B cell (primary cell): Measurements from ENCODE around the gene DHX35. TPM values are rescaled to one million over a fixed set of nuclear protein-coding genes. Genes with fewer than 3 reads are reported as not detected.

Experiments used
- ATAC-seq: fragments of 200-7000 bp; cut with Tn5 transposase; one replicate; pipeline ENCODE4 v1.10.0; 2021; ENCODE audit warnings: low read depth, mild to moderate bottlenecking, moderate number of reproducible peaks, moderate library complexity
- CTCF ChIA-PET: fragments of 350-600 bp; sonication (Branson Sonifier 250); formaldehyde crosslinking; loops from one replicate; lab custom pipeline; 2021; ENCODE audit warnings: antibody characterized with exemption, inconsistent platforms; lab: Charles Lee
- POLR2A ChIA-PET: fragments of 350-600 bp; sonication (Branson Sonifier 250); formaldehyde crosslinking; loops from one replicate; lab custom pipeline; 2021; ENCODE audit warnings: antibody characterized with exemption; lab: Charles Lee
- DNase-seq: peaks from one replicate; pipeline ENCODE4 v3.0.0; 2013
- H2AFZ ChIP-seq: 2 replicates; pipeline ENCODE4 v1.6.1; 2012; ENCODE audit warnings: mild to moderate bottlenecking, low read depth, low read length; ENCODE audit not compliant: insufficient read depth, poor library complexity, severe bottlenecking
- H3K27ac ChIP-seq, 2 donors: 1 replicate in 1 of 2; 2 replicates in 1 of 2; pipeline ENCODE4 v1.5.1; 2012 to 2013; ENCODE audit warnings: low read length in 2 of 2, mild to moderate bottlenecking in 2 of 2, moderate library complexity in 1 of 2
- H3K27me3 ChIP-seq, 4 experiments: fragments of 200-600 bp in 1 of 4; sonication (generic) in 1 of 4; replicated peaks in 1 of 4; 1 replicate in 2 of 4; 2 replicates in 2 of 4; pipeline versions ENCODE4 v1.6.1 to v1.7.0; 2013 to 2016; ENCODE audit warnings: low read length in 3 of 4, mild to moderate bottlenecking in 2 of 4, mixed read lengths in 1 of 4, moderate library complexity in 1 of 4; ENCODE audit not compliant: insufficient read depth in 4 of 4, control insufficient read depth in 3 of 4; ENCODE audit errors: control extremely low read depth in 1 of 4
- H3K36me3 ChIP-seq, 2 experiments: replicated peaks in 1 of 2; 1 replicate in 1 of 2; 2 replicates in 1 of 2; pipeline versions ENCODE4 v1.6.1 to v1.7.1; 2013; ENCODE audit warnings: low read length in 1 of 2; ENCODE audit not compliant: insufficient read depth in 2 of 2, control insufficient read depth in 1 of 2; ENCODE audit errors: control extremely low read depth in 1 of 2, extremely low read depth in 1 of 2
- H3K4me1 ChIP-seq, 2 donors: fragments of 200-600 bp in 1 of 2; sonication (generic) in 1 of 2; 1 replicate in 1 of 2; 2 replicates in 1 of 2; pipeline versions ENCODE4 v1.5.1 to v1.6.1; 2013 to 2017; ENCODE audit warnings: low read length in 2 of 2; ENCODE audit not compliant: control insufficient read depth in 2 of 2, insufficient read depth in 2 of 2
- H3K4me2 ChIP-seq: replicated peaks from 2 replicates; pipeline ENCODE3; 2012; ENCODE audit warnings: mild to moderate bottlenecking, low read depth, low read length; ENCODE audit not compliant: poor library complexity, severe bottlenecking
- H3K4me3 ChIP-seq, 5 experiments: fragments of 200-600 bp in 1 of 5; sonication (generic) in 1 of 5; 1 replicate in 3 of 5; 2 replicates in 2 of 5; pipeline versions ENCODE4 v1.5.1 to v1.7.0; 2011 to 2016; ENCODE audit warnings: low read length in 4 of 5, mild to moderate bottlenecking in 4 of 5, low read depth in 2 of 5, control low read depth in 1 of 5, moderate library complexity in 1 of 5; ENCODE audit not compliant: insufficient read depth in 1 of 5; ENCODE audit errors: control extremely low read depth in 1 of 5, extremely low read depth in 1 of 5
- H3K79me2 ChIP-seq: fragments of 200-600 bp; sonication (generic); one replicate; pipeline ENCODE4 v1.6.0; 2016; ENCODE audit warnings: low read length; ENCODE audit not compliant: control insufficient read depth, insufficient read depth
- H3K9ac ChIP-seq: fragments of 200-600 bp; sonication (generic); 2 replicates; pipeline ENCODE4 v1.6.1; 2017; ENCODE audit warnings: mild to moderate bottlenecking, low read length, moderate library complexity
- H3K9me3 ChIP-seq, 3 donors: one replicate each; pipeline versions ENCODE4 v1.6.1 to v1.7.1; 2013; ENCODE audit warnings: low read length in 2 of 3; ENCODE audit not compliant: control insufficient read depth in 2 of 3, insufficient read depth in 1 of 3; ENCODE audit errors: control extremely low read depth in 1 of 3
- H4K20me1 ChIP-seq: 2 replicates; pipeline ENCODE4 v1.6.0; 2012; ENCODE audit warnings: mild to moderate bottlenecking, low read length; ENCODE audit not compliant: insufficient read depth, control insufficient read depth, poor library complexity, severe bottlenecking
- H3K27ac Mint-ChIP-seq: one replicate; pipeline ENCODE4 v1.8.0; 2021; ENCODE audit warnings: mixed read lengths
- H3K27me3 Mint-ChIP-seq: one replicate; pipeline ENCODE4 v1.8.0; 2021; ENCODE audit warnings: mixed read lengths
- H3K4me1 Mint-ChIP-seq: one replicate; pipeline ENCODE4 v1.8.0; 2021; ENCODE audit warnings: mixed read lengths
- H3K4me3 Mint-ChIP-seq: one replicate; pipeline ENCODE4 v1.8.0; 2021; ENCODE audit warnings: mixed read lengths
- H3K9me3 Mint-ChIP-seq: one replicate; pipeline ENCODE4 v1.8.0; 2022; ENCODE audit warnings: mixed read lengths; ENCODE audit not compliant: insufficient read depth
- EZH2 ChIP-seq: IDR thresholded peaks from 2 replicates; pipeline ENCODE4 v1.6.1; 2012; ENCODE audit warnings: borderline replicate concordance, low read depth, mild to moderate bottlenecking, moderate library complexity, low read length; ENCODE audit not compliant: insufficient read depth, poor library complexity, severe bottlenecking
- WGBS: methylation state at CpG from one replicate; pipeline ENCODE4 v1.1.5; 2013; ENCODE audit warnings: missing lambda C conversion rate; ENCODE audit not compliant: insufficient coverage; 5-methylcytosine and 5-hydroxymethylcytosine counted together
- intact Hi-C: fragments of 100-400 bp; cut with micrococcal nuclease; formaldehyde crosslinking; loops from one replicate; pipeline ENCODE4 v1.10.0; 2022
- polyA plus RNA-seq: library from polyadenylated mRNA; depleted of rRNA; stranded (reverse); fragments of >200 nt; gene quantifications from 2 replicates; pipeline ENCODE4 v1.2.3, GENCODE V29; 2012
- total RNA-seq, 2 donors: library from RNA; stranded (reverse); fragments of 120-200 nt in 1 of 2; gene quantifications; 1 replicate in 1 of 2; 2 replicates in 1 of 2; pipeline versions ENCODE4 v1.2.3 to v1.2.4, GENCODE V29; 2013 to 2022
- TF ChIP-seq, protein P1 (sequence below): fragments of 200-600 bp; IDR thresholded peaks from one replicate; pipeline ENCODE4 v1.8.0; 2022; ENCODE audit warnings: antibody characterized with exemption, mild to moderate bottlenecking

Gene DHX35
- total and polyA plus RNA-seq, 2 donors (not counting 1 experiment from before 2014, with no cell fraction given): 7.5 to 12.4 TPM

GRCh38 chr20:38951611-38952010, 10.5 kb upstream of the DHX35 start:
- Histone ChIP-seq H3K79me2 (no peaks in the 10 kb centered on the region), H2AFZ (no peak overlapping the region), H3K4me2 (no peak overlapping the region), H3K36me3 (no peaks in the 10 kb centered on the region), H3K9me3 (no peaks in the 10 kb centered on the region), H3K27ac (no peak overlapping the region), H3K4me1 (no peaks in the 10 kb centered on the region), H3K27me3 (no peaks in the 10 kb centered on the region), H3K4me3 (no peak overlapping the region), H3K9ac (no peak overlapping the region), H4K20me1 (no peaks in the 10 kb centered on the region)
- Mint-ChIP-seq H3K9me3 (no peaks in the 10 kb centered on the region), H3K27ac (no peak overlapping the region), H3K4me3 (no peak overlapping the region), H3K27me3 (no peaks in the 10 kb centered on the region), H3K4me1 (no peaks in the 10 kb centered on the region)
- ATAC-seq (no peak), DNase-seq (no peak)
- intact Hi-C loops: no loop called here
- ChIA-PET POLR2A (no interaction called here), CTCF (no interaction called here)
- WGBS: 100% methylated on average over 8 of the region's 9 CpGs
- TF ChIP-seq, protein P1, sequence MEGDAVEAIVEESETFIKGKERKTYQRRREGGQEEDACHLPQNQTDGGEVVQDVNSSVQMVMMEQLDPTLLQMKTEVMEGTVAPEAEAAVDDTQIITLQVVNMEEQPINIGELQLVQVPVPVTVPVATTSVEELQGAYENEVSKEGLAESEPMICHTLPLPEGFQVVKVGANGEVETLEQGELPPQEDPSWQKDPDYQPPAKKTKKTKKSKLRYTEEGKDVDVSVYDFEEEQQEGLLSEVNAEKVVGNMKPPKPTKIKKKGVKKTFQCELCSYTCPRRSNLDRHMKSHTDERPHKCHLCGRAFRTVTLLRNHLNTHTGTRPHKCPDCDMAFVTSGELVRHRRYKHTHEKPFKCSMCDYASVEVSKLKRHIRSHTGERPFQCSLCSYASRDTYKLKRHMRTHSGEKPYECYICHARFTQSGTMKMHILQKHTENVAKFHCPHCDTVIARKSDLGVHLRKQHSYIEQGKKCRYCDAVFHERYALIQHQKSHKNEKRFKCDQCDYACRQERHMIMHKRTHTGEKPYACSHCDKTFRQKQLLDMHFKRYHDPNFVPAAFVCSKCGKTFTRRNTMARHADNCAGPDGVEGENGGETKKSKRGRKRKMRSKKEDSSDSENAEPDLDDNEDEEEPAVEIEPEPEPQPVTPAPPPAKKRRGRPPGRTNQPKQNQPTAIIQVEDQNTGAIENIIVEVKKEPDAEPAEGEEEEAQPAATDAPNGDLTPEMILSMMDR: no peak
- TF ChIP-seq EZH2: no peak

DNA sequence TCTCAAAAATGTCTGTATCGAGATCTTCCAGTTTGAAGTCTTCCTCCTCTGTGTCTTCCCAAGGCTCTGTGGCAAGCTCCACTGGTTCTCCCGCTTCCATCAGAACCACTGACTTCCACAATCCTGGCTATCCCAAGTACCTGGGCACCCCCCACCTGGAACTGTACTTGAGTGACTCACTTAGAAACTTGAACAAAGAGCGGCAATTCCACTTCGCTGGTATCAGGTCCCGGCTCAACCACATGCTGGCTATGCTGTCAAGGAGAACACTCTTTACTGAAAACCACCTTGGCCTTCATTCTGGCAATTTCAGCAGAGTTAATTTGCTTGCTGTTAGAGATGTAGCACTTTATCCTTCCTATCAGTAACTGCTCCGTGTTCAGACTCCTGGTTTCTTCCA, 10.0 kb upstream of the DHX35 start:
- 90% methylated on average over 5 of the region's 6 CpGs for WGBS
- no peak overlapping the region for H3K4me2 ChIP-seq
- H3K36me3 ChIP-seq: no peaks in the 10 kb centered on the region
- no peak overlapping the region for H3K9ac ChIP-seq
- H4K20me1 ChIP-seq: no peaks in the 10 kb centered on the region
- no peak overlapping the region for H3K27ac ChIP-seq
- Mint-ChIP-seq H3K4me1 (no peaks in the 10 kb centered on the region), H3K27me3 (no peaks in the 10 kb centered on the region), H3K9me3 (no peaks in the 10 kb centered on the region), H3K4me3 (no peak overlapping the region), H3K27ac (no peak overlapping the region)
- no peak overlapping the region for H3K4me3 ChIP-seq
- H3K4me1 ChIP-seq: no peaks in the 10 kb centered on the region
- CTCF ChIA-PET: no interaction called here
- no peaks in the 10 kb centered on the region for H3K79me2 ChIP-seq
- DNase-seq (no peak), ATAC-seq (no peak)
- H3K27me3 ChIP-seq: no peaks in the 10 kb centered on the region
- H3K9me3 ChIP-seq: no peaks in the 10 kb centered on the region
- POLR2A ChIA-PET: no interaction called here
- intact Hi-C loops: no loop called here
- H2AFZ ChIP-seq: no peak overlapping the region
- TF ChIP-seq, protein P1: no peak
- no peak for TF ChIP-seq EZH2
